WERI-Rb-1 (cell line): Measurements from ENCODE around the gene TSHZ2.

Source experiments
- DNase-seq: peaks from one replicate; pipeline ENCODE4 v3.0.0-alpha.2; 2020
- H3K27ac ChIP-seq: fragments of 250-450 bp; sonication (Bioruptor Pico); 2 replicates; pipeline ENCODE4 v1.5.1; 2020; ENCODE audit warnings: mild to moderate bottlenecking, moderate library complexity
- H3K27me3 ChIP-seq: fragments of 250-450 bp; sonication (Bioruptor Pico); 2 replicates; pipeline ENCODE4 v1.5.1; 2021; ENCODE audit warnings: mild to moderate bottlenecking, low read depth, moderate library complexity; ENCODE audit not compliant: insufficient read depth, severe bottlenecking
- H3K36me3 ChIP-seq: fragments of 250-450 bp; sonication (Bioruptor Pico); 2 replicates; pipeline ENCODE4 v1.5.1; 2020; ENCODE audit warnings: mild to moderate bottlenecking, moderate library complexity
- H3K4me3 ChIP-seq: 2 replicates; pipeline ENCODE4 v1.5.1; 2011; ENCODE audit warnings: low read depth, mild to moderate bottlenecking, control low read depth, low read length
- H3K9me3 ChIP-seq: fragments of 250-450 bp; sonication (Bioruptor Pico); 2 replicates; pipeline ENCODE4 v1.5.1; 2021; ENCODE audit warnings: mild to moderate bottlenecking, moderate library complexity; ENCODE audit not compliant: severe bottlenecking
- TF ChIP-seq, protein P1 (sequence below): IDR thresholded peaks from 2 replicates; pipeline ENCODE4 v1.5.1; 2011; ENCODE audit warnings: low read depth, mild to moderate bottlenecking, control low read depth, inconsistent platforms, low read length

Gene TSHZ2

DNA sequence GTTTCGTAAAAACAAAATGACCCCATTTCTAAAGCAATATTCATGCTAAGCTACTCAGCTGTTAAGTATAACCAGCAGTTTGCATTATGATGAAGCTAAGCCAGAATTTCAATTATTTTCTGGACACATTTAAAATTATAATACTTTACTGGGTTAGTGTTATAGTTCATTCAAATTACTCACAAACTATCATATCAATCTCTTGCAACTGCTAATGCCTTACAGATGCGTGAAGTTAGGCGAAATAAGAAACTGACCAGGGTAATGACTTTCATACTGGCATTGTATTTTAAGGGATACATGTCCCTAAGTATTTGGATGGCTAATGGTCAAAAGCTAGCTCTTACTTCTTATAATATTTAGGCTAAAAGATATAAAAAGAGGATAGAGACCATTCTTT, 249.6 kb downstream of the TSHZ2 start:
- Histone ChIP-seq H3K27ac (no peak overlapping the region), H3K4me3 (no peak overlapping the region), H3K27me3 (peaks cover 46% of the 10 kb centered on the region), H3K36me3 (no peaks in the 10 kb centered on the region), H3K9me3 (no peaks in the 10 kb centered on the region)
- DNase-seq: no peak
- TF ChIP-seq, protein P1, sequence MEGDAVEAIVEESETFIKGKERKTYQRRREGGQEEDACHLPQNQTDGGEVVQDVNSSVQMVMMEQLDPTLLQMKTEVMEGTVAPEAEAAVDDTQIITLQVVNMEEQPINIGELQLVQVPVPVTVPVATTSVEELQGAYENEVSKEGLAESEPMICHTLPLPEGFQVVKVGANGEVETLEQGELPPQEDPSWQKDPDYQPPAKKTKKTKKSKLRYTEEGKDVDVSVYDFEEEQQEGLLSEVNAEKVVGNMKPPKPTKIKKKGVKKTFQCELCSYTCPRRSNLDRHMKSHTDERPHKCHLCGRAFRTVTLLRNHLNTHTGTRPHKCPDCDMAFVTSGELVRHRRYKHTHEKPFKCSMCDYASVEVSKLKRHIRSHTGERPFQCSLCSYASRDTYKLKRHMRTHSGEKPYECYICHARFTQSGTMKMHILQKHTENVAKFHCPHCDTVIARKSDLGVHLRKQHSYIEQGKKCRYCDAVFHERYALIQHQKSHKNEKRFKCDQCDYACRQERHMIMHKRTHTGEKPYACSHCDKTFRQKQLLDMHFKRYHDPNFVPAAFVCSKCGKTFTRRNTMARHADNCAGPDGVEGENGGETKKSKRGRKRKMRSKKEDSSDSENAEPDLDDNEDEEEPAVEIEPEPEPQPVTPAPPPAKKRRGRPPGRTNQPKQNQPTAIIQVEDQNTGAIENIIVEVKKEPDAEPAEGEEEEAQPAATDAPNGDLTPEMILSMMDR: no peak

DNA sequence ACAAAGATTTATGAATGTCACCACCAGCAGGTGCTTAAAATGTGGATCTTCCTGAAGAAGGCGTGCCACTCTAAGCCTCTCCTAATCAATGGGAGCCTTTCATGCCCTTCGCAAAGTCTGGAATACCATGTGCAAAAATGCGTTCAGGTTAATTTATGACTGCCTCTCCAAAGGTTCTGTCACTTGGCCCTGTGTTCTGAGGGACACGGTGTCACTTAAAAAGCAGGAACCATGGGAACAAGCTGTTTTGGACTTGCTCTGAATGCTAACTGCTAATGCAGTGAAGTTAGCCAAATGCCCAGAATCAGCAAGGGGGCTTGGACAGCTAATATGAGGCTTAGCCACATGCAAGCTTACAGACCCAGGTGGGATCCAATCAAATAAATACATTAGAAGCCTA, 250.3 kb downstream of the TSHZ2 start:
- H3K27ac ChIP-seq: no peak overlapping the region
- no peaks in the 10 kb centered on the region for H3K36me3 ChIP-seq
- DNase-seq: no peak
- H3K4me3 ChIP-seq: no peak overlapping the region
- H3K27me3 ChIP-seq: peaks cover 44% of the 10 kb centered on the region
- no peaks in the 10 kb centered on the region for H3K9me3 ChIP-seq
- TF ChIP-seq, protein P1: no peak

DNA sequence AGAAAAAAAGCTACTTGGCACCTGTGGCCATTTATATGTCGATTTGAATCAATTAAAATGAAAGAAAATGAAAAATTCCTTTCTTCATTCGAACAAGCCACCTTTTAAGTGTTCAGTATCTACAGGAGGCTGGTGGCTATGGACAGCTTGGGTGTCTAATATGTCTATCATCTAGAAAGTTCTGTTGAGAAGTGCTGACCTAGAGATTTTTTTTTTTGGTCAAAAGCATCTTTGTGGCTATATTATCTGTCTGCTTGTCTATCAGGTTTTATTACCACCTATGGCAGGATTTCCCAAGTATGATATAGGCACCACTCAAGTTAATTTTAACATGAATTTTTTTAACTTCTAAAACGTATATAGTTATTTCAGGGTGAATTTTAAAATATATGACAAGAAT, 250.8 kb downstream of the TSHZ2 start:
- Histone ChIP-seq H3K27ac (no peak overlapping the region), H3K27me3 (peaks cover 47% of the 10 kb centered on the region), H3K4me3 (no peak overlapping the region), H3K9me3 (no peaks in the 10 kb centered on the region), H3K36me3 (no peaks in the 10 kb centered on the region)
- DNase-seq: no peak
- TF ChIP-seq, protein P1: no peak

DNA sequence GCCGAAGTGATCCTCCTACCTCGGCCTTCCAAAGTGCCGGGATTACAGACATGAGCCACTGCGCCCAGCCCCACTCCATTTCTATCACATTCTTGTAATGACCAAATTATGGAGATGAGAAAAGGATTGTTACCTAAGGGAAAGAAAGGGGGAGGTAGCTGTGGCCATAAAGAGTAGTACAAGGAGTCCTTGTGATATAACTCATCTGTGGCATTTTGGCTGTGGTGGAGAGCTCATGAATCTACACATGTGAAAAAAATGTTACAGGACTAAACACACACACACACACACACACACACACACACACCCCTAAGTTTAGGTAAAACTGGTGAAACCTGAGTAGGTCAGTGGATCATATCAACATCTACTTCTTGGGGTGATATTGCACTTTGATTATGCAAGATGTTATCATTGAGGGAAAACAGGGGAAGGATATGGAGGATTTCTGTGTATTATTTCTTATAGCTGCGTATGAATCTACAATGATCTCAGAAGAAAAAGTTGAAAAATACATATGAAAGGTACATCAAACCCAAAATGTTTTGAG, 251.5 kb downstream of the TSHZ2 start:
- Histone ChIP-seq H3K4me3 (no peak overlapping the region), H3K9me3 (no peaks in the 10 kb centered on the region), H3K27ac (no peak overlapping the region), H3K36me3 (no peaks in the 10 kb centered on the region), H3K27me3 (peaks cover 46% of the 10 kb centered on the region)
- no peak for DNase-seq
- TF ChIP-seq, protein P1: no peak

DNA sequence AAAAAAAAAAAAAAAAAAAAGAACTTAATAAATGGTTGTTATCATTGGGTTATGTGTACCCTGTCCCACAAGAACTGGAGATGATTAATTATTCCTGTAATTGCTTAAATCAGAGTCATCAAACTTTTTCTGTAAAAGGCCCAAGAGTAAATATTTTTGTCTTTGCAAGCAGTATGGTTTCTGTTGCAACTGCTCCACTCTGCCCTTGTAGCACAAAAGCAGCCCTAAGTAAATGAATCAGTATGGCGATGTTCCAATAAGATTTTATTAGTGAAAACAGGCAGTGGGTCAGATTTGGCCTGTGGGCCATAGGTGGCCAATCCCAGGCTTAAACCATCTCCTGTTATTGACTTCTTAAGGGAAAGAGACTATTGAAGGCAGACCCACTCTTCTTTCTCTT, 252.7 kb downstream of the TSHZ2 start:
- no peak overlapping the region for H3K27ac ChIP-seq
- no peaks in the 10 kb centered on the region for H3K36me3 ChIP-seq
- TF ChIP-seq, protein P1: no peak
- no peak overlapping the region for H3K4me3 ChIP-seq
- H3K27me3 ChIP-seq: peaks cover 53% of the 10 kb centered on the region
- DNase-seq: no peak
- H3K9me3 ChIP-seq: no peaks in the 10 kb centered on the region

DNA sequence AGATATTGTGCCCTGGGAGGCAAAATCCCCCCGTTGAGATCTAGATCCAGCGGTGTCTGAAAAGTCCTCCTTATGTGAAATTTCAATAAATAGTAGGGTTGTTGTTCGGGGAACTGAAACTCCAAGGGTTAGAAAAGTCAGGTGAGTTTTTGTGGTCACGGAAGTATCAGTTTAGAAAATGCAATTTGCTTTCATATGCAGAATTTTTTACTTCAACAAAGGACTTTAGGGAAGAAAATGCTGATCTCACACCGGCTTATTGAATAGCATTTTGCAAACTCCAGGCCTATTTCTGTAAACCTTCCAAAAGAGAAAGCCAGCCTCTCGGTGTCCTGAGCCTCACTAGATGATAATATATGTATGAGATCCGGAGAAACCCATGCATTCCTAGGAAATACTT, 254.7 kb downstream of the TSHZ2 start:
- no peaks in the 10 kb centered on the region for H3K36me3 ChIP-seq
- no peak overlapping the region for H3K27ac ChIP-seq
- H3K27me3 ChIP-seq: peaks cover 58% of the 10 kb centered on the region
- no peaks in the 10 kb centered on the region for H3K9me3 ChIP-seq
- no peak overlapping the region for H3K4me3 ChIP-seq
- TF ChIP-seq, protein P1: no peak
- DNase-seq: no peak
